Coronary artery (tissue), 2 donors: ENCODE measurements around the gene IFT20.
"Not testable (repeated sequence)": the region's sequence is repeated elsewhere in the genome, so short reads cannot be mapped to it uniquely, and the experiment has no call there.

Experiments
- DNase-seq: peaks from one replicate; pipeline ENCODE4 v3.0.0-alpha.2; 2017; ENCODE audit warnings: low spot score
- H3K27ac ChIP-seq, 2 donors: fragments of 200-600 bp; sonication (generic); one replicate each; pipeline ENCODE4 v1.5.1; 2016 to 2019
- H3K4me3 ChIP-seq: fragments of 200-600 bp; sonication (generic); 2 replicates; pipeline ENCODE4 v1.5.1; 2016; ENCODE audit warnings: mild to moderate bottlenecking, moderate library complexity
- TF ChIP-seq, protein P1 (sequence below): fragments of 200-600 bp; sonication (generic); IDR thresholded peaks from one replicate; pipeline ENCODE4 v1.5.1; 2019; ENCODE audit warnings: antibody characterized with exemption

IFT20 gene

DNA sequence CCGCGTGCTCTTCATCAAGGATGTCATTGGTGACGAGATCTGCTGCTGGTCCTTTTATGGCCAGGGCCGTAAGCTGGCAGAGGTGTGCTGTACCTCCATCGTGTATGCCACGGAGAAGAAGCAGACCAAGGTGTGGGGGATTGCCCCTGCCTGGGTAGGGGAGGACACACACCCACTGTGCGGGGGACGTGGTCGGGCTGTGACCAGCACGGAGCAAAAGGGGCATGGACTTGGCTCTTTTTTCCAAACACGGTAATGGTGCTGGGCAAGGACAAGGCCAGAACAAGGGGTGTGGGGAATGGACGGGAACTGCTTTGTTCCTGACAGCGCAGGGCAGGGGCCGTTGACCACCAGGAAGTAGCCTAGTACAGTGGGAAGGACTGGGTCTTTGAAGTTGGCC lies 7.0 kb upstream of the IFT20 start:
- no peak for DNase-seq
- TF ChIP-seq, protein P1, sequence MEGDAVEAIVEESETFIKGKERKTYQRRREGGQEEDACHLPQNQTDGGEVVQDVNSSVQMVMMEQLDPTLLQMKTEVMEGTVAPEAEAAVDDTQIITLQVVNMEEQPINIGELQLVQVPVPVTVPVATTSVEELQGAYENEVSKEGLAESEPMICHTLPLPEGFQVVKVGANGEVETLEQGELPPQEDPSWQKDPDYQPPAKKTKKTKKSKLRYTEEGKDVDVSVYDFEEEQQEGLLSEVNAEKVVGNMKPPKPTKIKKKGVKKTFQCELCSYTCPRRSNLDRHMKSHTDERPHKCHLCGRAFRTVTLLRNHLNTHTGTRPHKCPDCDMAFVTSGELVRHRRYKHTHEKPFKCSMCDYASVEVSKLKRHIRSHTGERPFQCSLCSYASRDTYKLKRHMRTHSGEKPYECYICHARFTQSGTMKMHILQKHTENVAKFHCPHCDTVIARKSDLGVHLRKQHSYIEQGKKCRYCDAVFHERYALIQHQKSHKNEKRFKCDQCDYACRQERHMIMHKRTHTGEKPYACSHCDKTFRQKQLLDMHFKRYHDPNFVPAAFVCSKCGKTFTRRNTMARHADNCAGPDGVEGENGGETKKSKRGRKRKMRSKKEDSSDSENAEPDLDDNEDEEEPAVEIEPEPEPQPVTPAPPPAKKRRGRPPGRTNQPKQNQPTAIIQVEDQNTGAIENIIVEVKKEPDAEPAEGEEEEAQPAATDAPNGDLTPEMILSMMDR = no peak
- H3K27ac ChIP-seq = no peak overlapping the region
- no peak overlapping the region for H3K4me3 ChIP-seq

GRCh38 chr17:28341516-28341915 lies 6.2 kb upstream of the IFT20 start:
- TF ChIP-seq, protein P1 = no peak
- DNase-seq = no peak
- H3K27ac ChIP-seq = no peak overlapping the region
- H3K4me3 ChIP-seq = no peak overlapping the region

DNA sequence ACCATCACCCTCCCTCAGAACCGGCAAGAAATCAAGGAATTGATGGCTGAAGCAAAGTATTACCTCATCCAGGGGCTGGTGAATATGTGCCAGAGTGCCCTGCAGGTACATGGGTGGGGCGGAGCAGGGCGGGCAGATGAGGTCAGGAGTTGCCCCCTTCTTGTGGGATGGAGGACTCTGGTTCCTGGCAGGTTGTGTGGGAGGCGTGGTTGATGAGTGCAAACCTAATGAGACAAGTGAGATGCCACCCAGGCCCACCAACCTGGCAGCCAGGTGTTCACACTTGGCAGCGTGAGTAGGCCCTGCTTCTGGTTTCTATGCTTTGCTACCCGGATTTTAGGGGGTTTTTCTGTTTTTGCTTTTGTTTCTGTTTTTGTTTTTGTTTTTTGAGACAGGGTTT lies 5.1 kb upstream of the IFT20 start:
- no peak overlapping the region for H3K27ac ChIP-seq
- H3K4me3 ChIP-seq = no peak overlapping the region
- TF ChIP-seq, protein P1 = no peak
- DNase-seq = no peak

GRCh38 chr17:28339431-28339830 lies 4.2 kb upstream of the IFT20 start:
- TF ChIP-seq, protein P1 = no peak
- Histone ChIP-seq H3K4me3 (no peak overlapping the region), H3K27ac (no peak overlapping the region)
- DNase-seq = no peak

DNA sequence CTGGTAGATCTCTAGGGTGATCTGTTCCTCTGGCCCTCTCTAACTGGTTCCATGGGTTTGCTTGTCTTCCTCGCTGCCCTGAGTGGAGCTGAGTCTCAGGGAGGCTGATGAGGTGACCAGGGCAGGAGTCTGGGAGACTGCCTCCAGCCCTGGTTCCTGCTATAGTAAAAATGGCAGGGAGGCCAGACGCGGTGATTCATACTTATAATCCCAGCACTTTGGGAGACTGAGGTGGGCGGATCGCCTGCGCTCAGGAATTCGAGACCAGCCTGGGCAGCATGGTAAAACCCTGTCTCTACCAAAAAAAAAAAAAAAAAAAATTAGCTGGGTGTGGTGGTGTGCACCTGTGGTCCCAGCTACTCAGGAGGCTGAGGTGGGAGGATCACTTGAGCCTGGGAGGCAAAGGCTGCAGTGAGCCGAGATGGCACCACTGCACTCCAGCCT lies 3.5 kb upstream of the IFT20 start:
- DNase-seq, H3K4me3 ChIP-seq: not testable (repeated sequence)
- H3K27ac ChIP-seq = peak overlapping the region; percentile 41 to 59

DNA sequence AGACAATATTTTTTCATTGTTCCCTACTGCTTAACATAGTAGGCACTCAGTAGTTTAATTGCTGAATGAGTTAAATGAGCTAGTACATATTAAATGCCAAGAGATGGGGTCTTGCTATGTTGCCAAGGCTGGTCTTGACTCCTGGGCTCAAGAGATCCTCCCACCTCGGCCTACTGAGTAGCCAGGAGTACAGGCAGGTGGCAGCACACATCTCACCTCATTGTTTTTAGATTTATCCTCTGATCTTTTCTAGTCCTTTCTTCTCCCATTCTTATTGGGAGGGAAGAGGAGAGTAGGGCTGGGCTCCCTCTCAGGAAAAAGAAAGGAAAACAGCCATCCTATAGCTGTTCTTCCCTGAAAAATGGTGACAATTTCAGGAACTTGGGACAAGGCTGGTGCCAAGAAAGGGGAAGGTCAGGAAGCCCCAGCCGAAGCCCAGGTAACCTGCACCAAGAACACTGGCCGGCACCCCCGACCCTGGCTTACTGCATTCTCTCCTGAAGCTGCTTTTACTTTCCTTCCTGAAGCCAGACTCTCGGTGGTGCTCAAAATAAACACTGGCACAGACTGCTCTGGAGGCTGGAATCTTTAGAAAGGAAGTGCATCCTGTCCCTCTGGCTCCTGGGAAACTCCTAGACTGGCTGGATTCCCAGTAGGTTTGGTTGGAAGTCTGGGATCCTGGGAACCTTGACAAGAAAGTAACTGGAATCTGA lies 2.9 kb upstream of the IFT20 start:
- Histone ChIP-seq H3K4me3 (no peak overlapping the region), H3K27ac (peak overlapping the region; percentile 41 to 59)
- TF ChIP-seq, protein P1 = no peak
- DNase-seq = no peak

GRCh38 chr17:28335959-28336871 lies 943 bp upstream of the IFT20 start:
- DNase-seq = no peak
- Histone ChIP-seq H3K27ac (peak overlapping the region; percentile 96 to 97), H3K4me3 (peak overlapping the region; percentile 96)
- TF ChIP-seq, protein P1 = no peak
